GM10248 (cell line): Measurements from ENCODE around the gene MYD88.

ENCODE experiments used
- CTCF ChIA-PET: fragments of 300-600 bp; sonication (Branson Sonifier 250); formaldehyde crosslinking; extraction: SDS; loops from one replicate; lab custom pipeline; 2021; ENCODE audit warnings: antibody characterized with exemption; lab: Yijun Ruan, JAX
- POLR2A ChIA-PET: fragments of 350-650 bp; sonication (Branson Sonifier 250); formaldehyde crosslinking; extraction: SDS; loops from one replicate; lab custom pipeline; 2020; ENCODE audit warnings: antibody characterized with exemption; lab: Yijun Ruan, JAX
- DNase-seq: peaks from one replicate; pipeline ENCODE4 v3.0.0; 2012; ENCODE audit errors: extremely low spot score
- TF ChIP-seq, protein P1 (sequence below): IDR thresholded peaks from 2 replicates; pipeline ENCODE4 v1.5.1; 2012; ENCODE audit warnings: mild to moderate bottlenecking, low read depth; ENCODE audit errors: extremely low read depth, missing control alignments, control extremely low read depth

Gene MYD88

DNA sequence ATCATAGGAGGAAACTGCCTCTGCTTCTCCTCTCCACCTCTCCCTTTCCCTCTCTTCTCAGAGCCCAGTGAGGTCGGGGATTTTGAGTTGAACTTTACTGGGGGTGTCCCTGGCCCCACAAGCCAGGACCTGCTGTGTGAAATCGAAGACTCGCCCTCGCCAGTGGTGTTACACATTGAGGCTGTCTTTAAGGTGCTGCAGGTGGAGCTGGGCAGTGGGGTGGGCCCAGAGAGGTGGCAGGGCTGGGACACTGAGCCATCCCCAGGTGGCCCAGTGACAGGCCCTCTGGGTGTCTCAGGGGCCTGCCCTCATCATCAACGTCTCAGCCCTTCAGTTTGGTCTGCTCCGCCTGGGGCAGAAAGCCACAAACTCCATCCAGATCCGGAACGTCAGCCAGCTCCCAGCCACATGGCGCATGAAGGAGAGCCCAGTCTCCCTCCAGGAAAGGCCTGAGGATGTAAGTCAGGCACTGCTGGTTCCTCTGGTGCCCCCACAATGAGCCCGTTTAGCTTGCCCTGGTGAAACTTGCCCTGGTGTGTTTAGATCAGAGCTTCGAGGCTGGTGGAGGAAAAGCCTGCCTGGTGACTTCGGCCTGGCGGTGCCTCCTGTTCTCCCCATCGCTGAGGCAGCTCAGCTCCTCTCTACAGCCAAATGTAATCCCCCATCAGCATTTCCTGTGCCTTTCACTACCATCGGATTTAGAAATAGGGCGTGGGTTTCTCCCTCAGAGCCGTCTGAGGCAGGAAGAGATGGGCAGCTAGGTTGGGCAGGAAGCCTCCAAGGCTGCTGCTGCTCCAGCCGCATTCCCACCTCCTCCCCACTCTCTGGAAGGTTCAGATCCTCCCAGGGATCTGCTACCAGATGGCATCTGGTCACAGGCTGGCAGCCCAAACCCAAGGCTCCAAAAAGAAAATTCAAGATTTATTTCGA lies 40.8 kb upstream of the MYD88 start:
- ChIA-PET POLR2A (no interaction called here), CTCF (interaction anchor here (1.0 to 1.2 kb wide), 2 partner anchors 11 to 13 kb away, joined by 3 read pairs; no protein-coding TSS in a partner anchor)
- TF ChIP-seq, protein P1, sequence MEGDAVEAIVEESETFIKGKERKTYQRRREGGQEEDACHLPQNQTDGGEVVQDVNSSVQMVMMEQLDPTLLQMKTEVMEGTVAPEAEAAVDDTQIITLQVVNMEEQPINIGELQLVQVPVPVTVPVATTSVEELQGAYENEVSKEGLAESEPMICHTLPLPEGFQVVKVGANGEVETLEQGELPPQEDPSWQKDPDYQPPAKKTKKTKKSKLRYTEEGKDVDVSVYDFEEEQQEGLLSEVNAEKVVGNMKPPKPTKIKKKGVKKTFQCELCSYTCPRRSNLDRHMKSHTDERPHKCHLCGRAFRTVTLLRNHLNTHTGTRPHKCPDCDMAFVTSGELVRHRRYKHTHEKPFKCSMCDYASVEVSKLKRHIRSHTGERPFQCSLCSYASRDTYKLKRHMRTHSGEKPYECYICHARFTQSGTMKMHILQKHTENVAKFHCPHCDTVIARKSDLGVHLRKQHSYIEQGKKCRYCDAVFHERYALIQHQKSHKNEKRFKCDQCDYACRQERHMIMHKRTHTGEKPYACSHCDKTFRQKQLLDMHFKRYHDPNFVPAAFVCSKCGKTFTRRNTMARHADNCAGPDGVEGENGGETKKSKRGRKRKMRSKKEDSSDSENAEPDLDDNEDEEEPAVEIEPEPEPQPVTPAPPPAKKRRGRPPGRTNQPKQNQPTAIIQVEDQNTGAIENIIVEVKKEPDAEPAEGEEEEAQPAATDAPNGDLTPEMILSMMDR, result no peak
- no peak for DNase-seq

DNA sequence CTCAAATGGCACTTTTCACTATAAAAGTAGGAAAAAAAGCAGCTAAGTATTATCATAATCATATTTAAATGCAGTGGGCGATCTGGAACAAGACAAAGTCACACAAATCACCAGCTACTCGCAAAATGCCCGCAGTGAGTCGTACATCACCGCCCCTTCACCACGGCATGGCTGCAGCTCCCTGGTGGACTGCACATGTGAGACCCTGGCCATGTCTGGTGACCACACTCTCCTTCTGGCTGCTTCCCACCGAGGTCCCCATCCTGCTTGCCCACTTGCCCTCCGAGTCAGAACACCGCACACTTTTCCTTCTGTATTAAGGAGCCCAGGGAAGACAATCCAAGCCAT lies 40.1 kb upstream of the MYD88 start:
- CTCF ChIA-PET, result interaction anchor here (1.0 to 1.2 kb wide), 2 partner anchors 10 to 13 kb away, joined by 3 read pairs; no protein-coding TSS in a partner anchor

DNA sequence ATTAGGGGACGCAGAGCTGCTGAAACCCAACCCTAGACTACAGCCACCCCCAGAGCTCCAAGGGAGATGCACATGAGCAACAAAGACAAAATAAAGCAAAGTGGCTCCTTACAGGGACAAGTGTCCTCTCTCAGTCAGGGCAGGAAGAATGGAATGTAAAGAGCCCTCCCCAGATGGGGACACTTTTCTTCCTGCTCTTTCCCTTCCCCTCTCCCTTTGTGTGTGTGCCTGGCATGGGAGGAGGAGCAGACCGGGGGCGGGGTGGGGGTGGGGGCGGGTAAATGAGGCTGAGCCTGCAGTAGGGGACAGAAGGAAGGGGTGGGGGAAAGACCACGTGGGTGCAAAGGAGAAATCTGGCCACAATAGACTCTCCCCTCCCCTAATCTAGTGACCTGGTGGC lies 38.9 kb upstream of the MYD88 start:
- DNase-seq, result no peak
- ChIA-PET CTCF (interaction anchor here (0.6 to 0.9 kb wide), 2 partner anchors 8 to 18 kb away, joined by 3 read pairs; no protein-coding TSS in a partner anchor), POLR2A (no interaction called here)
- TF ChIP-seq, protein P1, result no peak

More for the DNA sequence above, 40.1 kb upstream of the MYD88 start:
- DNase-seq, result no peak
- TF ChIP-seq, protein P1, result no peak
- POLR2A ChIA-PET, result no interaction called here

DNA sequence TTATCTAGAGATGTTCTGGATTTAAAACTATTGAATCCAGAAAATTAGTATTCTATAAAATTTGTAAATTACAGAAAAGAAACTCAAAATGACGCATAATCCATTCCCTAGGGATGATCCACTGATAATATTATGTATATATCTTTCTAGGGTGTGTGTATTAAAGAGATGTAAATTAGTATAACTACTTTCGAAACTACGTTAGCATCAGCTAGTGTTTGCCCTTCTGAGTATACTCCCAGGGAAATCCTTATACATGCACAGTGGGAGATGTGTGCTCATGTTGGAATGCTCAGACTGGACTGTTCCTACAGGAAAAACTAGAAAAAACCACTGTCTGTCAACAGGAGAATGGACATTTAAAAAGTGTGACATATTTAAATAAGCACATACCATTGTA lies 38.0 kb upstream of the MYD88 start:
- TF ChIP-seq, protein P1, result no peak
- ChIA-PET POLR2A (no interaction called here), CTCF (interaction anchor here (0.9 kb wide), 1 partner anchor 17 kb away, joined by 3 read pairs; no protein-coding TSS in a partner anchor)
- DNase-seq, result no peak

DNA sequence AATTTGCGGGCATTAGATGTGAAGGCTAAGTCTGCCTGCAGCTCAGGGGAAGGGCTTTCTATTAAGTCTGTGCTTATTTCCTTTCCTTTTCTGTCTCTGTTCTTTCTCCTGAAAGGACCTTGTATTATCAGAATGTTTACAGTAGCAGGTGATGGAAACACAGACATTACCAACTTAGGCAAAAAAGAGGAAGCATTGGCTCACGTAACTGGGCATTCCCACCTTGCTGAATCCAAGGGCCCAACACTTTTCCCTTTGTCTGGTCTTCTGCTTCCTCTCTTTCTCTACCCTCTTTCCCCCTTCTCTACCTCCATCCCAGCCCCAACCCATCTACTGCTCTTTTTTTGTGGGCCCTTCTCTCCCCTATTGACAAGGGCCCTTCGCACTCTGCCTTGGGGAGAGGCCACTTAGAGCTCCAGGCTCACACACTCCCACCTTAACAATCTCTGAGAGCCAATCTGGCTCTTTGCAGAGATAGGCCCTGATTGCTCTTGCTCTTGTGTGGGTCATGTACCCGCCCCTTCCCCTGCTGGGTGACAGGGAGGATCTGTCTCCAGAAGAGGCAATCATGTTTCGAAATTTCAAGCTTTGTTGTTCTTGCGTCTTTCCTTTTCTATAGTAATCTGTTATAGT lies 36.5 kb upstream of the MYD88 start:
- no peak for DNase-seq
- TF ChIP-seq, protein P1, result no peak
- ChIA-PET POLR2A (no interaction called here), CTCF (interaction anchor here (2.0 to 2.4 kb wide), 2 partner anchors 16 to 378 kb away, joined by 4 to 13 read pairs; no protein-coding TSS in a partner anchor)

DNA sequence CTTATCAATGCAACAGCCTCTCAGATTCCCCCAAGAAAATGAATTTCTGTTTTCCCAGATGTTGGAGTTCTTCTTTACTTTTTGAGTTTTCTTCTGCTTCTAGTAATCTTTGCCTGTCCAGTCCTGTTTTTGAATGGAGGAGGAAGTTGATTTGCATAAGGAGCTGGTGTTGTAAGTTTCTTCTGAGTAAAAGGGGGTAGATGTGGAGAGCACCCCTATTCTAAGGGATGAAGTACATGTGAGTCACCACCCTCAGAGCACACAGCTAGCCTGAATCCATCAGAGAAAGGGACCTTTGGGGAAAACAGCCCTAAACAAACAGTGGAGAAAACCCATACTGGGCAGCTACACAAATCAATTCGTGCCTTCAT lies 36.0 kb upstream of the MYD88 start:
- TF ChIP-seq, protein P1, result no peak
- ChIA-PET POLR2A (no interaction called here), CTCF (interaction anchor here (1.4 to 2.4 kb wide), 3 partner anchors 16 to 378 kb away, joined by 3 to 13 read pairs (median 4); partner anchors contain the start of gene XYLB)
- DNase-seq, result no peak
